ENCODE data around the gene GIGYF1.
"Not testable (repeated sequence)": the region's sequence is repeated elsewhere in the genome, so short reads cannot be mapped to it uniquely, and the experiment has no call there.

The GIGYF1 gene

GRCh38 chr7:100694098-100694745 is at the start of gene GIGYF1:
TSS of gene GIGYF1 (minus strand) at chr7:100694250. CDS start at chr7:100688238, 6,012 bp downstream.
- DNase-seq (ENCODE audit: low spot score) = peak; percentile 69

GRCh38 chr7:100739934-100740333 is 45.9 kb upstream of the GIGYF1 start:
- no peak for DNase-seq (ENCODE audit: low spot score)

DNA sequence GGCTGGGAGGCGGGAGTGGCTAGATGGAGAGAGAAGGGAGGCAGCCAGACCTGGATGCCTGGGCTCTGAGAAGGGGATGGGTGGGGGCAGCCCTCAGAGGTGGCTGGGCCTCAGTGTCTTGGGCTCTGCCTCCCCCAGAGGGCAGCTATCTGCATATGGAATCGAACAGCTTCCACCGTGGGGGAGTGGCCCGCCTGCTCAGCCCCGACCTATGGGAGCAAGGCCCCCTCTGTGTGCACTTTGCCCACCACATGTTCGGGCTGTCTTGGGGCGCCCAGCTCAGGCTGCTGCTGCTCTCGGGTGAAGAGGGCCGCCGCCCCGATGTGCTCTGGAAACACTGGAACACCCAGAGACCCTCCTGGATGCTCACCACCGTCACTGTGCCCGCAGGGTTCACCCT is 42.6 kb upstream of the GIGYF1 start:
- no peak for DNase-seq (ENCODE audit: low spot score)

GRCh38 chr7:100735730-100736129 is 41.7 kb upstream of the GIGYF1 start:
- DNase-seq (ENCODE audit: low spot score) = no peak

DNA sequence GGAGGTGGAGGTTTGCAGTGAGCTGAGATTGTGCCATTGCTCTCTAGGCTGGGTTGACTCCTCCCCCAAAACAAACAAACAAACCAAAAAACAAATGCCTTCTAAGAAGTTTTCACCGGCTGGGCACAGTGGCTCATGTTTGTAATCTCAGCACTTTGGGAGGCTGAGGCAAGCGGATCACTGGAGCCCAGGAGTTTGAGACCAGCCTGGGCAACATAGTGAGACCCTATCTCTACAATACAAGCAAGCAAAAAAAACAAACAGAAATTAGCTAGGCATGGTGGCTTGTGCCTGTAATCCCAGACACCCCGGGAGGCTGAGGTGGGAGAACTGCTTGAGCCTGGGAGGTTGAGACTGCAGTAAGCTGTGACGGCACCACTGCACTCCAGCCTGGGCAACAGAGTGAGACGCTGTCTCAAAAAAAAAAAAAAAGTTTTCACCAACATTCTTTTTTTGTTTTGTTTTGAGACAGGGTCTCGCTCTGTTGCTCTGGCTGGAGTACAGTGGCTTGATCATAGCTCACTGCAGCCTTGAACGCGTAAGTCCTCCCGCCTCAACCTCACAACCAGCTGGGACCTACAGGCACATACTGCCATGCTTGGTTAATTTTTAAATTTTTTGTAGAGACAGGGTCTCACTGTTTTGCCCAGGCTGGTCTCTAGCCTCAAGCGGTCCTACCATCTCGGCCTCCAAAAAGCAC is 38.0 kb upstream of the GIGYF1 start:
- no peak for DNase-seq (ENCODE audit: low spot score)

- DNase-seq (ENCODE audit: low spot score) = no peak
These were observed 36.2 kb upstream of the GIGYF1 start for GRCh38 chr7:100730136-100730800.

DNA sequence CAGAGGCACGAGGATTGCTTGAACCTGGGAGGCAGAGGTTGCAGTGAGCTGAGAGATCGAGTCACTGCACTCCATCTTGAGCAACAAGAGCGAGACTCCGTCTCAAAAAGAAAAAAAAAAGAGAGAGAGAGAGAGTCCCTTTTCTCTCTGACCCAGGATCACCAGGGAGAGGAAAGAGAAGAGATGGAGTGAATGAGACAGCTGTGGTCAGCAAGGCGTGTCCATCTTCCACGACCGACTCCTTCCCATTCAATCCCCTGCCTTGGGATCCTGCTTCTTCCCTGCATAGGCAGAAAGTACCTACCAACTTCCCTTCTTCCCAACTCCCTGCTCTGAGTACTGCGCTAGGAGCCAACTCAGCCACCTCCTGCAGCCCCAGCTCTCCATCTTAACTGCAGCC is 34.1 kb upstream of the GIGYF1 start:
- DNase-seq (ENCODE audit: low spot score) = no peak

- DNase-seq (ENCODE audit: low spot score) = no peak
These were observed 33.1 kb upstream of the GIGYF1 start for GRCh38 chr7:100726996-100727761.

DNA sequence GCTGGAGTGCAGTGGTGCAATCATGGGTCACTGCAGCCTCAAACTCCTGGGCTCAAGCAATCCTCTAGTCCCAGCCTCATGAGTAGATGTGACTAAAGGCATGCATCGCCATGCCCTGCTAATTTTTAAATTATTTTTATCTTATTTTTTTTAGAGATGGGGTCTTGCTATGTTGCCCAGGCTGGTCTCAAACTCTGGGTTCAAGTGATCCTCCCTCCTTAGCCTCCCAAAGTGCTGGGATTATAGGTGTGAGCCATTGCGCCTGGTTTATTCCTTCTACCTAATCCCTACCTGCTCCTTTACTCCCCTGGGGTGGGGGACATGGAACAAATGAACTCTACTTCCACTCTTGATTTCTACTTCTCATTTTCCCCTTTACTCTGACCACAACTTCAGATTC is 30.3 kb upstream of the GIGYF1 start:
- DNase-seq (ENCODE audit: low spot score) = not testable (repeated sequence)

GRCh38 chr7:100723732-100724275 is 29.8 kb upstream of the GIGYF1 start:
- no peak for DNase-seq (ENCODE audit: low spot score)

DNA sequence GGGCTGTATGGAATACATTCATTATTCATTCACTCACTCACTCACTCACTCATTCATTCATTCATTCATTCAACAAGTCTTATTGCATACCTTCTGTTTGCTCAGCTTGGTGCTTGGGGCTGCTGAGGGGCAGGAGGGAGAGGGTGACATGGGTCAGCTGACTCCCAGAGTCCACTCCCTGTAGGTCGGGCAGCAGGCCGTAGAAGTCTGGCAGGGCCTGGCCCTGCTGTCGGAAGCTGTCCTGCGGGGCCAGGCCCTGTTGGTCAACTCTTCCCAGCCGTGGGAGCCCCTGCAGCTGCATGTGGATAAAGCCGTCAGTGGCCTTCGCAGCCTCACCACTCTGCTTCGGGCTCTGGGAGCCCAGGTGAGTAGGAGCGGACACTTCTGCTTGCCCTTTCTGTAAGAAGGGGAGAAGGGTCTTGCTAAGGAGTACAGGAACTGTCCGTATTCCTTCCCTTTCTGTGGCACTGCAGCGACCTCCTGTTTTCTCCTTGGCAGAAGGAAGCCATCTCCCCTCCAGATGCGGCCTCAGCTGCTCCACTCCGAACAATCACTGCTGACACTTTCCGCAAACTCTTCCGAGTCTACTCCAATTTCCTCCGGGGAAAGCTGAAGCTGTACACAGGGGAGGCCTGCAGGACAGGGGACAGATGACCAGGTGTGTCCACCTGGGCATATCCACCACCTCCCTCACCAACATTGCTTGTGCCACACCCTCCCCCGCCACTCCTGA is 28.6 kb upstream of the GIGYF1 start:
- DNase-seq (ENCODE audit: low spot score) = no peak

DNA sequence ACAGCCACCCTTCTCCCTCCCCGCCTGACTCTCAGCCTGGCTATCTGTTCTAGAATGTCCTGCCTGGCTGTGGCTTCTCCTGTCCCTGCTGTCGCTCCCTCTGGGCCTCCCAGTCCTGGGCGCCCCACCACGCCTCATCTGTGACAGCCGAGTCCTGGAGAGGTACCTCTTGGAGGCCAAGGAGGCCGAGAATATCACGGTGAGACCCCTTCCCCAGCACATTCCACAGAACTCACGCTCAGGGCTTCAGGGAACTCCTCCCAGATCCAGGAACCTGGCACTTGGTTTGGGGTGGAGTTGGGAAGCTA is 27.4 kb upstream of the GIGYF1 start:
- no peak for DNase-seq (ENCODE audit: low spot score)

DNA sequence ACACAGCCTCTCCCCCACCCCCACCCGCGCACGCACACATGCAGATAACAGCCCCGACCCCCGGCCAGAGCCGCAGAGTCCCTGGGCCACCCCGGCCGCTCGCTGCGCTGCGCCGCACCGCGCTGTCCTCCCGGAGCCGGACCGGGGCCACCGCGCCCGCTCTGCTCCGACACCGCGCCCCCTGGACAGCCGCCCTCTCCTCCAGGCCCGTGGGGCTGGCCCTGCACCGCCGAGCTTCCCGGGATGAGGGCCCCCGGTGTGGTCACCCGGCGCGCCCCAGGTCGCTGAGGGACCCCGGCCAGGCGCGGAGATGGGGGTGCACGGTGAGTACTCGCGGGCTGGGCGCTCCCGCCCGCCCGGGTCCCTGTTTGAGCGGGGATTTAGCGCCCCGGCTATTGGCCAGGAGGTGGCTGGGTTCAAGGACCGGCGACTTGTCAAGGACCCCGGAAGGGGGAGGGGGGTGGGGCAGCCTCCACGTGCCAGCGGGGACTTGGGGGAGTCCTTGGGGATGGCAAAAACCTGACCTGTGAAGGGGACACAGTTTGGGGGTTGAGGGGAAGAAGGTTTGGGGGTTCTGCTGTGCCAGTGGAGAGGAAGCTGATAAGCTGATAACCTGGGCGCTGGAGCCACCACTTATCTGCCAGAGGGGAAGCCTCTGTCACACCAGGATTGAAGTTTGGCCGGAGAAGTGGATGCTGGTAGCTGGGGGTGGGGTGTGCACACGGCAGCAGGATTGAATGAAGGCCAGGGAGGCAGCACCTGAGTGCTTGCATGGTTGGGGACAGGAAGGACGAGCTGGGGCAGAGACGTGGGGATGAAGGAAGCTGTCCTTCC is 26.8 kb upstream of the GIGYF1 start:
- no peak for DNase-seq (ENCODE audit: low spot score)

GRCh38 chr7:100720279-100720670 is 26.2 kb upstream of the GIGYF1 start, which contains the start of gene EPO:
TSS of gene EPO (plus strand) at chr7:100720468. CDS start at chr7:100720981, 513 bp downstream.
- DNase-seq (ENCODE audit: low spot score) = no peak

- DNase-seq (ENCODE audit: low spot score) = no peak
These were observed 25.7 kb upstream of the GIGYF1 start for GRCh38 chr7:100719523-100720278.

- DNase-seq (ENCODE audit: low spot score) = not testable (repeated sequence)
These were observed 23.0 kb upstream of the GIGYF1 start for GRCh38 chr7:100717073-100717472.

DNA sequence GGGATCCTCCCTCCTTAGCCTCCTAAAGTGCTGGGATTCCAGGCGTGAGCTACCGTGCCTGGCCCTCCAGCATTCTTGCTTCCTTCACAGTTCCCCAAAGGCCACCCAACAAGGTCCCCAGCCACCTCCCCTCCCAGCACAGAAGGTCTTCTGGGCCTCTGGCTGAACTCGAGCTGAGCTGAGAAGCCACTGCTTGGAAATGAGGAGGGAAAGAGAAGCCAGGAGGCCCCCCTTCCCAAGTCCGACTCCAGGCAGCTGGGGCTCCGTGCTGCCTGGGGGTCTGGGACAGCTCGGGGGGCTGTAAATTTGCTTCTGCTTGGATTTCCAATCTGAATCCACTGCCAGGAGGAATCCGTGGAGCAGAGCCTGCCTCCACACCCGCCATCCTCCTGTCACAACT is 20.7 kb upstream of the GIGYF1 start:
- DNase-seq (ENCODE audit: low spot score) = no peak

- no peak for DNase-seq (ENCODE audit: low spot score)
These were observed 17.3 kb upstream of the GIGYF1 start for GRCh38 chr7:100711369-100711768.

GRCh38 chr7:100710452-100710851 is 16.4 kb upstream of the GIGYF1 start:
- DNase-seq (ENCODE audit: low spot score) = no peak

- no peak for DNase-seq (ENCODE audit: low spot score)
These were observed 14.3 kb upstream of the GIGYF1 start for GRCh38 chr7:100708395-100708794.

All from putamen (tissue), 1 donor.